SH-SY5Y (cell line): ENCODE measurements around the gene PIR.

Experiments
- GATA2 ChIP-seq: IDR thresholded peaks from 2 replicates; pipeline ENCODE4 v1.6.1; 2011; ENCODE audit warnings: mild to moderate bottlenecking, low read depth, low read length
- GATA3 ChIP-seq: IDR thresholded peaks from 2 replicates; pipeline ENCODE4 v1.6.1; 2011; ENCODE audit warnings: low read depth, mild to moderate bottlenecking, low read length, moderate library complexity

DNA sequence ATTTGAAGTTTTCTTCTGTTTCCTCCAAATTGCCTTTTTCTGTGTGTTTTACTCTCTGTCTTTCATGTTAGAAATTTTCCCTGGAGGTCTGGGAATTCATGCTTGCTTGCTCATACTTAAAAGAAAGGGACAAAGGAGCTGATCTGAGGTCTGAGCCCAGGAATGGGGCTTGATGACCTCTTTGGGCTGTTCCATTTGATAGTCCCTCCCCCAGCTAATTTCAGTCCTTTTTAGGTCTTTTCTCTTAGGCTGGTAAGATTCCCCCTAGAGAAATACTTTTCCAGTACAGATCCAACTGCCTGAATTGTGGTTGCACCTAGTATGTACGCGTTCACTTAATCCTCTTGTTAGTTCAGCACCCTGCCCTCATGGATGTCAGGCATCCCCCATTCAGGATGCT is 152.3 kb downstream of the PIR start:
- TF ChIP-seq GATA2 (no peak), GATA3 (no peak)
